Hepatocyte (in vitro differentiated cells): ENCODE results near the gene NOTCH4. TPM values are rescaled to one million over a fixed set of nuclear protein-coding genes. Genes with fewer than 3 reads are reported as not detected.

Source experiments
- DNase-seq: peaks from one replicate; pipeline ENCODE4 v3.0.0-alpha.2; 2016; ENCODE audit warnings: low spot score
- H2AFZ ChIP-seq: fragments of 200-600 bp; sonication (generic); 2 replicates; pipeline ENCODE4 v1.6.0; 2016; ENCODE audit warnings: antibody characterized with exemption, mild to moderate bottlenecking
- H3K27ac ChIP-seq: fragments of 200-600 bp; sonication (generic); 2 replicates; pipeline ENCODE4 v1.5.1; 2016; ENCODE audit warnings: mild to moderate bottlenecking
- H3K27me3 ChIP-seq: fragments of 200-600 bp; sonication (generic); 2 replicates; pipeline ENCODE4 v1.6.1; 2016
- H3K36me3 ChIP-seq: fragments of 200-600 bp; sonication (generic); replicated peaks from 2 replicates; pipeline ENCODE4 v1.5.1; 2016; ENCODE audit warnings: low read depth; ENCODE audit not compliant: insufficient read depth
- H3K4me1 ChIP-seq: fragments of 200-600 bp; sonication (generic); 2 replicates; pipeline ENCODE4 v1.5.1; 2016; ENCODE audit warnings: mild to moderate bottlenecking, moderate library complexity; ENCODE audit not compliant: insufficient read depth
- H3K4me2 ChIP-seq: fragments of 200-600 bp; sonication (generic); 2 replicates; pipeline ENCODE4 v1.6.0; 2016
- H3K4me3 ChIP-seq: fragments of 200-600 bp; sonication (generic); 2 replicates; pipeline ENCODE4 v1.5.1; 2016; ENCODE audit warnings: mild to moderate bottlenecking
- H3K79me2 ChIP-seq: fragments of 200-600 bp; sonication (generic); 2 replicates; pipeline ENCODE4 v1.6.0; 2017; ENCODE audit warnings: mild to moderate bottlenecking
- H3K9me2 ChIP-seq: fragments of 200-600 bp; sonication (generic); replicated peaks from 2 replicates; pipeline ENCODE4 v1.6.0; 2017; ENCODE audit warnings: mild to moderate bottlenecking; ENCODE audit not compliant: insufficient read depth
- H3K9me3 ChIP-seq: fragments of 200-600 bp; sonication (generic); 2 replicates; pipeline ENCODE4 v1.5.1; 2016; ENCODE audit warnings: low read depth, mild to moderate bottlenecking
- H4K20me1 ChIP-seq: fragments of 200-600 bp; sonication (generic); 2 replicates; pipeline ENCODE4 v1.6.0; 2016; ENCODE audit warnings: mild to moderate bottlenecking; ENCODE audit not compliant: insufficient read depth, poor library complexity, severe bottlenecking
- CTCF ChIP-seq: fragments of 200-600 bp; sonication (generic); IDR thresholded peaks from 2 replicates; pipeline ENCODE4 v1.5.1; 2016; ENCODE audit warnings: antibody characterized with exemption, mild to moderate bottlenecking; ENCODE audit not compliant: poor library complexity
- EZH2 ChIP-seq: fragments of 200-600 bp; sonication (generic); IDR thresholded peaks from 2 replicates; pipeline ENCODE4 v1.6.1; 2016; ENCODE audit warnings: antibody characterized with exemption, mild to moderate bottlenecking, borderline replicate concordance
- EZH2phosphoT487 ChIP-seq: fragments of 200-600 bp; sonication (generic); IDR thresholded peaks from one replicate; pipeline ENCODE4 v1.6.1; 2018; ENCODE audit warnings: antibody characterized with exemption, mild to moderate bottlenecking, low read depth, moderate library complexity; ENCODE audit not compliant: unreplicated experiment, severe bottlenecking
- WGBS: methylation state at CpG from one replicate; pipeline ENCODE4 v1.1.6; 2016; ENCODE audit warnings: low lambda C conversion rate; ENCODE audit errors: missing lambda C conversion rate; 5-methylcytosine and 5-hydroxymethylcytosine counted together
- polyA plus RNA-seq: library from polyadenylated mRNA; unstranded; fragments of >200 nt; fragmentation: Nextera tagmentation; extraction: Ambion mirVana; gene quantifications from 2 replicates; pipeline ENCODE4 v1.2.1, GENCODE V29; 2016
- total RNA-seq: library from RNA; depleted of rRNA; stranded (reverse); fragments of >200 nt; gene quantifications from 2 replicates; pipeline ENCODE4 v1.2.3, GENCODE V29; 2014

The NOTCH4 gene
- total and polyA plus RNA-seq, 2 experiments from 2014 or later: 2.7 to 3.6 TPM

- Histone ChIP-seq H3K27ac (no peak overlapping the region), H3K4me2 (peak overlapping the region; percentile 87), H3K9me2 (no peaks in the 10 kb centered on the region), H3K27me3 (peaks cover 26% of the 10 kb centered on the region), H3K36me3 (no peaks in the 10 kb centered on the region), H3K9me3 (no peaks in the 10 kb centered on the region), H2AFZ (no peak overlapping the region), H3K4me3 (no peak overlapping the region), H3K79me2 (peaks cover 6% of the 10 kb centered on the region), H3K4me1 (peaks cover 22% of the 10 kb centered on the region), H4K20me1 (no peaks in the 10 kb centered on the region)
- DNase-seq: no peak
- TF ChIP-seq EZH2phosphoT487 (no peak), EZH2 (no peak), CTCF (no peak)
- WGBS: 37% methylated on average over 27 of the region's 55 CpGs
These were observed 73.7 kb downstream of the NOTCH4 start for GRCh38 chr6:32149932-32150870.

GRCh38 chr6:32149092-32149755, 74.6 kb downstream of the NOTCH4 start:
- Histone ChIP-seq H3K27me3 (peaks cover 26% of the 10 kb centered on the region), H3K4me2 (peak overlapping the region; percentile 66), H2AFZ (no peak overlapping the region), H3K9me3 (no peaks in the 10 kb centered on the region), H3K9me2 (no peaks in the 10 kb centered on the region), H3K27ac (no peak overlapping the region), H3K36me3 (no peaks in the 10 kb centered on the region), H3K79me2 (no peaks in the 10 kb centered on the region), H3K4me1 (peaks cover 17% of the 10 kb centered on the region), H3K4me3 (no peak overlapping the region), H4K20me1 (no peaks in the 10 kb centered on the region)
- no peak for DNase-seq
- TF ChIP-seq EZH2phosphoT487 (no peak), EZH2 (no peak), CTCF (no peak)
- WGBS: 63% methylated on average over 37 of the region's 47 CpGs

- Histone ChIP-seq H3K79me2 (no peaks in the 10 kb centered on the region), H3K4me1 (peaks cover 17% of the 10 kb centered on the region), H3K27ac (no peak overlapping the region), H3K36me3 (no peaks in the 10 kb centered on the region), H3K27me3 (peaks cover 26% of the 10 kb centered on the region), H4K20me1 (no peaks in the 10 kb centered on the region), H3K9me2 (no peaks in the 10 kb centered on the region), H3K9me3 (no peaks in the 10 kb centered on the region), H3K4me2 (peak overlapping the region; percentile 66), H2AFZ (no peak overlapping the region), H3K4me3 (no peak overlapping the region)
- WGBS: 47% methylated on average over 38 of the region's 39 CpGs
- DNase-seq: peak; percentile 72
- TF ChIP-seq EZH2phosphoT487 (no peak), EZH2 (no peak), CTCF (peak; percentile 23)
These were observed 75.4 kb downstream of the NOTCH4 start for GRCh38 chr6:32148289-32149091.
